RPMI8226 (cell line): ENCODE measurements around the gene YIF1A.
"Not testable (repeated sequence)": the region's sequence is repeated elsewhere in the genome, so short reads cannot be mapped to it uniquely, and the experiment has no call there.

Source experiments
- DNase-seq: peaks from one replicate; pipeline ENCODE4 v3.0.0-alpha.2; 2015

YIF1A gene

GRCh38 chr11:66311470-66311964 lies 22.6 kb upstream of the YIF1A start:
- DNase-seq: no peak

GRCh38 chr11:66310803-66311440 lies 22.0 kb upstream of the YIF1A start:
- DNase-seq: not testable (repeated sequence)

GRCh38 chr11:66310324-66310723 lies 21.4 kb upstream of the YIF1A start:
- no peak for DNase-seq

GRCh38 chr11:66309475-66309874 lies 20.5 kb upstream of the YIF1A start:
- DNase-seq: no peak

GRCh38 chr11:66302656-66303055 lies 13.7 kb upstream of the YIF1A start:
- no peak for DNase-seq

- no peak for DNase-seq
These were observed 10.2 kb upstream of the YIF1A start for GRCh38 chr11:66299186-66299585.

GRCh38 chr11:66297610-66298009 lies 8.7 kb upstream of the YIF1A start:
- no peak for DNase-seq

GRCh38 chr11:66294626-66295620 lies 6.0 kb upstream of the YIF1A start:
- DNase-seq: no peak

- no peak for DNase-seq
These were observed 5.1 kb upstream of the YIF1A start for GRCh38 chr11:66293777-66294625.

GRCh38 chr11:66293352-66293751 lies 4.4 kb upstream of the YIF1A start:
- no peak for DNase-seq

- DNase-seq: no peak
These were observed 3.8 kb upstream of the YIF1A start for GRCh38 chr11:66292543-66293332.

GRCh38 chr11:66291706-66292542 lies 3.0 kb upstream of the YIF1A start, which contains the start of gene TMEM151A:
TSS of gene TMEM151A (plus strand) at chr11:66291894. CDS start at chr11:66292014, 120 bp downstream.
- DNase-seq: peak; percentile 56

GRCh38 chr11:66291303-66291705 lies 2.4 kb upstream of the YIF1A start:
- DNase-seq: no peak

GRCh38 chr11:66290330-66290621 lies 1.3 kb upstream of the YIF1A start:
- no peak for DNase-seq

- DNase-seq: peak; percentile 89
These were observed 796 bp upstream of the YIF1A start for GRCh38 chr11:66289548-66290329.

- peak; percentile 41 for DNase-seq
These were observed 863 bp downstream of the YIF1A start for GRCh38 chr11:66287889-66288670.

- DNase-seq: no peak
These were observed 1.6 kb downstream of the YIF1A start for GRCh38 chr11:66287211-66287888.

GRCh38 chr11:66286699-66287098 lies 2.2 kb downstream of the YIF1A start:
- DNase-seq: no peak
